Gastroesophageal sphincter (tissue), 4 donors: Measurements from ENCODE around the gene GRPEL1. TPM values are rescaled to one million over a fixed set of nuclear protein-coding genes. Genes with fewer than 3 reads are reported as not detected.

Source experiments
- ATAC-seq: fragments of 150-250 bp; one replicate; pipeline ENCODE4 v1.9.1; 2016; ENCODE audit warnings: mild to moderate bottlenecking, moderate library complexity
- H3K27ac ChIP-seq, 4 donors: fragments of 200-600 bp; sonication (generic) in 3 of 4; 1 replicate in 3 of 4; 2 replicates in 1 of 4; pipeline ENCODE4 v1.5.1; 2016 to 2019
- H3K27me3 ChIP-seq: fragments of 200-600 bp; sonication (generic); one replicate; pipeline ENCODE4 v1.5.1; 2019
- H3K36me3 ChIP-seq, 2 donors: fragments of 200-600 bp; sonication (generic); one replicate each; pipeline ENCODE4 v1.5.1; 2019; ENCODE audit warnings: control low read depth in 1 of 2
- H3K4me1 ChIP-seq, 3 donors: fragments of 200-600 bp; sonication (generic); 1 replicate in 2 of 3; 2 replicates in 1 of 3; pipeline ENCODE4 v1.5.1; 2016 to 2019; ENCODE audit warnings: control low read depth in 2 of 3
- H3K4me3 ChIP-seq, 2 donors: fragments of 200-600 bp; sonication (generic); one replicate each; pipeline ENCODE4 v1.5.1; 2019; ENCODE audit warnings: mild to moderate bottlenecking in 1 of 2, moderate library complexity in 1 of 2
- H3K9me3 ChIP-seq, 3 donors: fragments of 200-600 bp; sonication (generic); one replicate each; pipeline ENCODE4 v1.5.1; 2017 to 2019; ENCODE audit warnings: control low read depth in 2 of 3
- CTCF ChIP-seq, 4 experiments: fragments of 200-600 bp in 2 of 4; fragments of 450-650 bp in 2 of 4; sonication (generic) in 1 of 4; IDR thresholded peaks; one replicate each; pipeline ENCODE4 v1.5.1; 2017 to 2019; ENCODE audit warnings: antibody characterized with exemption in 4 of 4, mild to moderate bottlenecking in 2 of 4, moderate library complexity in 2 of 4
- EP300 ChIP-seq: sonication (generic); formaldehyde crosslinking; IDR thresholded peaks from one replicate; pipeline ENCODE4 v1.6.1; 2017; ENCODE audit warnings: antibody characterized with exemption, mild to moderate bottlenecking
- POLR2A ChIP-seq, 2 donors: fragments of 450-650 bp; IDR thresholded peaks; one replicate each; pipeline ENCODE4 v1.6.1; 2017; ENCODE audit warnings: antibody characterized with exemption in 2 of 2, mild to moderate bottlenecking in 2 of 2, moderate library complexity in 1 of 2
- POLR2AphosphoS5 ChIP-seq: sonication (generic); formaldehyde crosslinking; IDR thresholded peaks from one replicate; pipeline ENCODE4 v1.6.1; 2017; ENCODE audit warnings: antibody characterized with exemption
- WGBS, 2 donors: methylation state at CpG; one replicate each; pipeline ENCODE4 v1.1.5; 2018; ENCODE audit warnings: low coverage in 1 of 2; 5-methylcytosine and 5-hydroxymethylcytosine counted together
- total RNA-seq, 4 donors: library from RNA; depleted of rRNA; stranded (reverse); fragments of >200 nt; gene quantifications; one replicate each; pipeline ENCODE4 v1.1.0, GENCODE V29; 2016

GRPEL1 gene
- total RNA-seq, 4 donors from 2014 or later = 14.0 to 32.8 (median 23.9) TPM

- H3K4me3 ChIP-seq = no peak overlapping the region
- WGBS, 2 donors = 70% methylated on average over 3 of the region's 12 CpGs; no CpG with 5 or more reads in 1 of the 2 donors
- peaks cover 0 to 42% of the 10 kb centered on the region in 2 donors for H3K36me3 ChIP-seq
- H3K4me1 ChIP-seq = peaks cover 0 to 62% (median 12%) of the 10 kb centered on the region in 3 donors
- no peak overlapping the region for H3K27ac ChIP-seq
- ATAC-seq = no peak
- TF ChIP-seq CTCF (IDR thresholded peaks at IDR 0.05) (no peak), EP300 (no peak), POLR2A (IDR thresholded peaks at IDR 0.05) (no peak), POLR2AphosphoS5 (no peak)
- H3K9me3 ChIP-seq = no peaks in the 10 kb centered on the region
- no peaks in the 10 kb centered on the region for H3K27me3 ChIP-seq
Measured at GRCh38 chr4:7051144-7051495, 16.7 kb downstream of the GRPEL1 start.

- Histone ChIP-seq H3K9me3 (no peaks in the 10 kb centered on the region), H3K4me3 (no peak overlapping the region), H3K27me3 (no peaks in the 10 kb centered on the region), H3K4me1 (peaks cover 0 to 67% (median 13%) of the 10 kb centered on the region in 3 donors), H3K27ac (no peak overlapping the region), H3K36me3 (peaks cover 0 to 37% of the 10 kb centered on the region in 2 donors)
- no peak for TF ChIP-seq POLR2AphosphoS5
- no peak for TF ChIP-seq EP300
- no peak for TF ChIP-seq CTCF (IDR thresholded peaks at IDR 0.05)
- TF ChIP-seq POLR2A (IDR thresholded peaks at IDR 0.05) = no peak
- no CpG with 5 or more reads among the region's 36 CpGs for WGBS, 2 donors
- no peak for ATAC-seq
Measured at GRCh38 chr4:7050481-7051143, 17.3 kb downstream of the GRPEL1 start.

- H3K4me1 ChIP-seq = peaks cover 0 to 76% (median 22%) of the 10 kb centered on the region in 3 donors
Measured at GRCh38 chr4:7049739-7050138, 18.1 kb downstream of the GRPEL1 start.

GRCh38 chr4:7049295-7049694, 18.6 kb downstream of the GRPEL1 start:
- Histone ChIP-seq H3K4me1 (peaks cover 0 to 80% (median 24%) of the 10 kb centered on the region in 3 donors), H3K27ac (no peak overlapping the region), H3K27me3 (no peaks in the 10 kb centered on the region), H3K9me3 (no peaks in the 10 kb centered on the region), H3K36me3 (peaks cover 0 to 24% of the 10 kb centered on the region in 2 donors), H3K4me3 (no peak overlapping the region)
- ATAC-seq = no peak
- TF ChIP-seq EP300 (no peak), POLR2A (IDR thresholded peaks at IDR 0.05) (no peak), POLR2AphosphoS5 (no peak), CTCF (IDR thresholded peaks at IDR 0.05) (no peak)
- WGBS, 2 donors = 100% methylated on average over 1 of the region's 4 CpGs; no CpG with 5 or more reads in 1 of the 2 donors

More at GRCh38 chr4:7049739-7050138, 18.1 kb downstream of the GRPEL1 start:
- no peak for TF ChIP-seq EP300
- no peak for TF ChIP-seq POLR2AphosphoS5
- no peak for TF ChIP-seq CTCF (IDR thresholded peaks at IDR 0.05)
- TF ChIP-seq POLR2A (IDR thresholded peaks at IDR 0.05) = no peak
- Histone ChIP-seq H3K27me3 (no peaks in the 10 kb centered on the region), H3K36me3 (peaks cover 0 to 28% of the 10 kb centered on the region in 2 donors), H3K27ac (no peak overlapping the region), H3K9me3 (no peaks in the 10 kb centered on the region), H3K4me3 (no peak overlapping the region)
- 76% methylated on average over 5 of the region's 11 CpGs; no CpG with 5 or more reads in 1 of the 2 donors for WGBS, 2 donors
- ATAC-seq = no peak

DNA sequence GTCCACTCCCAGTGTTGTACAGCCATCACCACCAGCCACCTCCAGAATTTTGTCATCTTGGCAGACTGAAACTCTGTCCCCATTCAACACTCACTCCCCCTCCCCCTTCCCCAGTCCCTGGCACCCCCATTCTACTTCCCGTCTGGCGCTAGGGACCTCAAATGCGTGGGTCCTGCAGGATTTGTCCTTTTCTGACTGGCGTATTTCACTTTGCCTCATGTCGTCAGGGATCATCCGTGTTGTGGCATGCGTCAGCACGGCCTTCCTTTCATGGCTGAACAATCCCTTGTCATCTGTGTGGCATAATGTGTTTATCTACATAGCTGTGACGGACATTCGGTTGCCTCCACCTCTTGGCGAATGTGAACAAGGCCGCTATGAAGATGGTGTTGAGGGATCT, 19.2 kb downstream of the GRPEL1 start:
- TF ChIP-seq CTCF (IDR thresholded peaks at IDR 0.05) (no peak), POLR2A (IDR thresholded peaks at IDR 0.05) (no peak), EP300 (no peak), POLR2AphosphoS5 (no peak)
- no peak overlapping the region for H3K27ac ChIP-seq
- peaks cover 0 to 83% (median 24%) of the 10 kb centered on the region in 3 donors for H3K4me1 ChIP-seq
- H3K36me3 ChIP-seq = peaks cover 0 to 17% of the 10 kb centered on the region in 2 donors
- H3K9me3 ChIP-seq = no peaks in the 10 kb centered on the region
- no peak for ATAC-seq
- WGBS, 2 donors = 87 to 99% methylated on average over 8 to 10 of the region's 12 CpGs
- no peak overlapping the region for H3K4me3 ChIP-seq
- H3K27me3 ChIP-seq = no peaks in the 10 kb centered on the region
